ENCODE results near the gene FOXO3. TPM values are rescaled to one million over a fixed set of nuclear protein-coding genes. Genes with fewer than 3 reads are reported as not detected.

FOXO3 gene
- total RNA-seq, 3 donors from 2014 or later, result 107 to 181 (median 155) TPM

DNA sequence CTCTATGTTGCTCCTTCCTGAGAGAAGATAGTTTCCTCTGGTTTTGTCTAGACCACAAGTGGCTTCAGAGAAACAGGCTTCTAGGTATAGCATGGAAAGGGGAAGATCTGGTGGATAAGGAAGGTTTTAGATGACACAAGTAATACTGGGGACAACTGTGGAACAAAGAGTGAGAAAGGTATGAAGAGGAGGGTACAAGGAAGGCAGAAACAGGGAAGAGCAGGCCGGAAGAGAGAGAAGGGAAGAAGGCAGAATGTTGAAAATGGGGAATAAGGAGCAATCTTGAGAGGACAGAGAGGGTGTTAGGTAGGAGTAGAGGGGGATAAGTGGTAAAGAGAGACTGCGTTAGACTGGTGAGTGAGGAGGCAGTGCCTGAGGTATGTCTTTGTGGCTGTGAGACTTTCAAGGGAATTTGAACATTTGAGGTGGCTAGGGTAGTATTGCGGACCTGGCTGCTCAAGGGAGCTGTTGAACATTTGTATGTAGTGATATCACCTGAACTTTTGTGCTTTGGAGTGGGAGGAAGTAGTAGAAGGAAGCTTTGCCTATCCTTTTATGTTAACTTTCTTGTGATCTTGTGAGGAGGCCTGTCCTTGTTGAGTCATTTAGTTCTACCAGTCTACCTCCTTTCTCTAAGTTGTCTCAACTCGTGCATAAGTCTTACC is 69.5 kb downstream of the FOXO3 start:
- intact Hi-C loops (cut with DNase I; ENCODE audit: low total_unique reads), result no loop called here
- DNase-seq (ENCODE audit: low spot score in 2 of 2), result no peak
- H3K36me3 ChIP-seq, result no peaks in the 10 kb centered on the region
- H3K9me3 ChIP-seq, result no peaks in the 10 kb centered on the region
- no peaks in the 10 kb centered on the region for H3K27me3 ChIP-seq
- no peak for TF ChIP-seq POLR2AphosphoS5 (IDR thresholded peaks at IDR 0.05)
- TF ChIP-seq, protein P1, sequence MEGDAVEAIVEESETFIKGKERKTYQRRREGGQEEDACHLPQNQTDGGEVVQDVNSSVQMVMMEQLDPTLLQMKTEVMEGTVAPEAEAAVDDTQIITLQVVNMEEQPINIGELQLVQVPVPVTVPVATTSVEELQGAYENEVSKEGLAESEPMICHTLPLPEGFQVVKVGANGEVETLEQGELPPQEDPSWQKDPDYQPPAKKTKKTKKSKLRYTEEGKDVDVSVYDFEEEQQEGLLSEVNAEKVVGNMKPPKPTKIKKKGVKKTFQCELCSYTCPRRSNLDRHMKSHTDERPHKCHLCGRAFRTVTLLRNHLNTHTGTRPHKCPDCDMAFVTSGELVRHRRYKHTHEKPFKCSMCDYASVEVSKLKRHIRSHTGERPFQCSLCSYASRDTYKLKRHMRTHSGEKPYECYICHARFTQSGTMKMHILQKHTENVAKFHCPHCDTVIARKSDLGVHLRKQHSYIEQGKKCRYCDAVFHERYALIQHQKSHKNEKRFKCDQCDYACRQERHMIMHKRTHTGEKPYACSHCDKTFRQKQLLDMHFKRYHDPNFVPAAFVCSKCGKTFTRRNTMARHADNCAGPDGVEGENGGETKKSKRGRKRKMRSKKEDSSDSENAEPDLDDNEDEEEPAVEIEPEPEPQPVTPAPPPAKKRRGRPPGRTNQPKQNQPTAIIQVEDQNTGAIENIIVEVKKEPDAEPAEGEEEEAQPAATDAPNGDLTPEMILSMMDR (IDR thresholded peaks at IDR 0.05), result no peak
- TF ChIP-seq POLR2A (IDR thresholded peaks at IDR 0.05), result no peak
- H3K4me3 ChIP-seq, result no peak overlapping the region
- H3K4me1 ChIP-seq, result peaks cover 3 to 43% of the 10 kb centered on the region in 2 donors
- H3K27ac ChIP-seq, result peak overlapping the region in 1 of 2 donors; percentile 25

DNA sequence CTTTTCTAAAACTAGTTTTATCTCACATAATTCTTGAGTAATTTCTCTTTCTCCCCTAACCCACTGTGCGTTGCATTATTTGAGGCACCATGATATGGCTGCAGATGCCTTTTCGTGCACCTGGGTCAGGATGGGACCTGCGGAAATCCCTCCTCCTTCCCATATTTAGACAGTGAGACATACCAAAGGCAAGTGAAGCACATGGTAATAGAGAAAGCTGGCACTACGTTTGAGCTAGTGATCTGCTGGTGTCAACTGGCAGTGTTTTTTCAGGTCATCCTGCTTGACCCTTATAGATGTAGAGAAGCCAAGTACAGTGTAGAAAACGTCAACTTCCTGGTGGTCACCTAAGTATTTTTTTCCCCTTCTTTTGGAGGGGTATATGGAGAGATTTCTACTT is 71.7 kb downstream of the FOXO3 start:
- Histone ChIP-seq H3K36me3 (no peaks in the 10 kb centered on the region), H3K9me3 (no peaks in the 10 kb centered on the region), H3K4me3 (no peak overlapping the region), H3K27me3 (no peaks in the 10 kb centered on the region), H3K27ac (peak overlapping the region in 1 of 2 donors; percentile 9), H3K4me1 (peaks cover 3 to 46% of the 10 kb centered on the region in 2 donors)
- DNase-seq (ENCODE audit: low spot score in 2 of 2), result no peak
- intact Hi-C loops (cut with DNase I; ENCODE audit: low total_unique reads), result no loop called here
- TF ChIP-seq, protein P1 (IDR thresholded peaks at IDR 0.05), result no peak
- TF ChIP-seq POLR2AphosphoS5 (IDR thresholded peaks at IDR 0.05) (no peak), POLR2A (IDR thresholded peaks at IDR 0.05) (no peak)

DNA sequence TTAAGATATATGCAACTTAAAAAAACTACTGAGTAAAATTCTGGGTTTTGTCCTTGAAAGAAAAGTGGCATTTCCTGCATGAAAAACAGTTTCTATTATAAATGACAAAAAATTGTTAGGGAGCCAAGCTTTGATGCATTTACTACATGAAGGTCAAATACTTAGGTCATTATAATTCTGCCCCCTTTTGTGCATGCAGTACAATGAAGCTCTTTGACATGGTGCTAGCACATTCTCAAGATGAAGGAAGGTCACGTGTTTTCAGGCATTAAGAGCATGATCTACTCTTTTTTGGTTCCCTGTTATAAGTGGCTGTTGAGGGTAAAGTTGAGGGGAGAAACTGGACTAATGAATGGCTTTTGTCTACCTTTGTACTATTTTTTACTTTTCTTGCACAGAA is 72.7 kb downstream of the FOXO3 start:
- Histone ChIP-seq H3K27me3 (no peaks in the 10 kb centered on the region), H3K27ac (no peak overlapping the region), H3K36me3 (no peaks in the 10 kb centered on the region), H3K4me3 (no peak overlapping the region), H3K4me1 (peaks cover 3 to 37% of the 10 kb centered on the region in 2 donors), H3K9me3 (no peaks in the 10 kb centered on the region)
- TF ChIP-seq POLR2A (IDR thresholded peaks at IDR 0.05), result no peak
- TF ChIP-seq, protein P1 (IDR thresholded peaks at IDR 0.05), result no peak
- TF ChIP-seq POLR2AphosphoS5 (IDR thresholded peaks at IDR 0.05), result no peak
- no peak for DNase-seq (ENCODE audit: low spot score in 2 of 2)
- intact Hi-C loops (cut with DNase I; ENCODE audit: low total_unique reads), result no loop called here

DNA sequence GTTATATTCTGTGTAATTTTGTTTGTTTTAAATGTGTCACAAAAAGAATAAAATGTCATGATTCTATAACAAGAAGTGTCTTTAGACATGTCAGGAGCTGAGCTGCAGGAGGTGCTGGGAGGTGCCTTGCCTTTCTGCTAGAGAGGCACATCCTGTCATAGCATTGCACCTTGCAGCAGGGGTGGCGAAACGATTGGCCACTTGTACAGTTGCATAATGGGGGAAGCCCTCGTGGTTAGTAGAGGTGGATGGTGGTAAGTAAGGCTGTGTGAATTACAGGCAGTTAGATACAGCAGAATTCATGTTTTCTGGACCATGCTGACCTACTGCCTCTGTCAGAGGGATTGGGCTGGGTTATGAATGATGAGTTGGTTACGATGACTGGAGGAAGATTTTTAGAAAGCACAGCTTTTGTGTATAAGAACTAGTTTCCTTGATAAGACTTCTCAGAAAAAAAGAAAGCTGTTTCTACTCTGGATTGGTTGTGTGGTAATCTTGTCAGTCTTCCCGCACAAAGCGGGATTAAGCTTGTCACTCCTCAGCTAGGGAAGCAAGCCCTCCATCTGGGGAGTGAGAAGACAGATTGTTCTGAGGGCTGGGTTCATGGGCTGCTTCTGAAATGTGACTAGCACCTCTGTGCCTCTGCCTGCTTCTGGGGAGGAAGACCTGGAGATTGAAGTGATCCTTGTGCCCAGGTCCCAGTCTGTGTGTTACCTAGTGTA is 74.9 kb downstream of the FOXO3 start:
- Histone ChIP-seq H3K27me3 (no peaks in the 10 kb centered on the region), H3K36me3 (no peaks in the 10 kb centered on the region), H3K9me3 (no peaks in the 10 kb centered on the region), H3K27ac (peak overlapping the region in 1 of 2 donors; percentile 15), H3K4me1 (peaks cover 3 to 26% of the 10 kb centered on the region in 2 donors), H3K4me3 (no peak overlapping the region)
- no peak for TF ChIP-seq POLR2A (IDR thresholded peaks at IDR 0.05)
- TF ChIP-seq POLR2AphosphoS5 (IDR thresholded peaks at IDR 0.05), result no peak
- TF ChIP-seq, protein P1 (IDR thresholded peaks at IDR 0.05), result no peak
- intact Hi-C loops (cut with DNase I; ENCODE audit: low total_unique reads), result no loop called here
- no peak for DNase-seq (ENCODE audit: low spot score in 2 of 2)

DNA sequence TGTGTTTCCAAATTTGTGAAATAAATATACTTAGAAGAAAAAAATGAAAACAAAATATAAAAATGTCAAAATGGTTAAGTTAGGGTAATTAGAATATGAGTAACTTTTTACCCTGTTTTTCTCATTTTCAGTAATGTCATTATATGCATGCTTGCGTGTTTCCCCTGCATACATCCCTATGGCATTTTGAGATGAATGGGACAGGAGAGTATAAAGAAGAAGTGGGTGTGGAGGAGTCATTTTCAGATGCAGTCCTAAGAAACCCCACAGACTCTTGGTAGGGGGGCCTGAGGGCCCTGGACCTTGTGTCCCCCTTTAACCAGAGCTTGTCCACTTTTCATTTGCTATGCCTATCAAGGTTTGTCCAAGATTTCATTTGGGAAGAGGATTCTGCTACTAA is 77.2 kb downstream of the FOXO3 start:
- H3K27me3 ChIP-seq, result no peaks in the 10 kb centered on the region
- intact Hi-C loops (cut with DNase I; ENCODE audit: low total_unique reads), result no loop called here
- no peak for TF ChIP-seq POLR2AphosphoS5 (IDR thresholded peaks at IDR 0.05)
- TF ChIP-seq, protein P1 (IDR thresholded peaks at IDR 0.05), result no peak
- no peak for TF ChIP-seq POLR2A (IDR thresholded peaks at IDR 0.05)
- no peaks in the 10 kb centered on the region for H3K36me3 ChIP-seq
- H3K4me3 ChIP-seq, result no peak overlapping the region
- peaks cover 3 to 12% of the 10 kb centered on the region in 2 donors for H3K4me1 ChIP-seq
- no peak for DNase-seq (ENCODE audit: low spot score in 2 of 2)
- no peak overlapping the region for H3K27ac ChIP-seq
- H3K9me3 ChIP-seq, result no peaks in the 10 kb centered on the region

All from breast epithelium (tissue), 4 donors.